PFSK-1 (cell line): ENCODE data around the gene LRRD1.
A peak's percentile ranks its signal among the peaks of the same experiment; 100 is the strongest.

Experiments
- FOXP2 ChIP-seq: optimal IDR thresholded peaks from 2 replicates; pipeline ENCODE3; 2011; ENCODE audit warnings: borderline replicate concordance, control low read depth, inconsistent platforms; ENCODE audit not compliant: insufficient read depth; ENCODE audit errors: extremely low read length, extremely low read depth
- POLR2AphosphoS5 ChIP-seq: IDR thresholded peaks from 2 replicates; pipeline ENCODE4 v1.6.1; 2012; ENCODE audit warnings: low read depth, mild to moderate bottlenecking, control low read depth, low read length, moderate library complexity
- SIN3A ChIP-seq: IDR thresholded peaks from 2 replicates; pipeline ENCODE4 v1.6.1; 2012; ENCODE audit warnings: mild to moderate bottlenecking, low read length, moderate library complexity, borderline replicate concordance; ENCODE audit not compliant: insufficient read depth
- TAF1 ChIP-seq: IDR thresholded peaks from 2 replicates; pipeline ENCODE4 v1.6.1; 2012; ENCODE audit warnings: low read length, control low read depth, borderline replicate concordance; ENCODE audit not compliant: insufficient read depth
- TF ChIP-seq, protein P1 (sequence below), 2 experiments: IDR thresholded peaks; 2 replicates each; pipeline versions ENCODE4 v1.6.1 to v1.8.0; 2011 to 2012; ENCODE audit warnings: low read depth in 2 of 2, low read length in 2 of 2, control low read depth in 1 of 2, inconsistent platforms in 1 of 2, mild to moderate bottlenecking in 1 of 2, moderate library complexity in 1 of 2; ENCODE audit not compliant: insufficient read depth in 1 of 2

DNA sequence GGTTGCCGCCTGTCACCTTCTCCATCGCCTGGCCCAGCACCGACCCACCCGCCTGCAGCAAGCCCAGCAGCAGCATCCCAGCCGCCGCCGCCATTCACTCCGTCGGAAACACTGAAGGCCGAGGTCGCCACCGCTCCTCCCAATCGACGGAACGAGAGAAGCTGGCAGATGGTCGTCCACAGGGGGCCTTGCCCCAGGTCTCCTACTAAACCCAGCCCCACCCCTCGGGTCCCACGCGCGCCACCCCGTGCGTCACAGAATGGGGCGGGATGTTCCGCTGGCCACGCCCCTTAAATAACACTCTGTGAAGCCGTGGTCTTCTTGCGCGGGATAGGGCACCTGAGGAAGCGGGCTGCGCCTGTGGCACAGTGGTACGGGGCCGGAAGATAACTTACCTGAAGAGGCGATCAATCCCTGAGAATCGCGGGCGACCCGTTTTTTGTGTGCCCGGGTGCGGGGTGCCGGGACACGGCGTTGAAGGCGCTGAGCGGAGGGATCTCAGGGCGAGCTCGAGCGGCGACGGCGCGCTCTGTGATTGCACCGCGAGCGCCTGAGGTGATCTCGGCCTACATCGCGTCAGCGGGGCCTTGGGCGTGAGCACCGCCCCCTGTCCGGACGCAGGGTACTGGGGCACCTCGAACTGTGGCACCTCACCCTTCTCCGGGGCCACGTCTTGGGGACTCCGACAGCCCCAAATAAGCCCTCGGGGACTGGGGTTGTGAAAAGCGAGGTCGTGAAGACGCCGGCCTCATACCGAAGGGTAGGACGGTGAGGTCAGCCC lies 44.5 kb downstream of the LRRD1 start, which contains the start of gene CYP51A1:
- TF ChIP-seq TAF1 (0 out of 2 replicates have a peak, but pooled peaks have one; percentile 51), POLR2AphosphoS5 (peak; percentile 60; the same call in 1 of the 2 replicates), FOXP2 (peak; percentile 70), SIN3A (no peak)
- TF ChIP-seq, protein P1, sequence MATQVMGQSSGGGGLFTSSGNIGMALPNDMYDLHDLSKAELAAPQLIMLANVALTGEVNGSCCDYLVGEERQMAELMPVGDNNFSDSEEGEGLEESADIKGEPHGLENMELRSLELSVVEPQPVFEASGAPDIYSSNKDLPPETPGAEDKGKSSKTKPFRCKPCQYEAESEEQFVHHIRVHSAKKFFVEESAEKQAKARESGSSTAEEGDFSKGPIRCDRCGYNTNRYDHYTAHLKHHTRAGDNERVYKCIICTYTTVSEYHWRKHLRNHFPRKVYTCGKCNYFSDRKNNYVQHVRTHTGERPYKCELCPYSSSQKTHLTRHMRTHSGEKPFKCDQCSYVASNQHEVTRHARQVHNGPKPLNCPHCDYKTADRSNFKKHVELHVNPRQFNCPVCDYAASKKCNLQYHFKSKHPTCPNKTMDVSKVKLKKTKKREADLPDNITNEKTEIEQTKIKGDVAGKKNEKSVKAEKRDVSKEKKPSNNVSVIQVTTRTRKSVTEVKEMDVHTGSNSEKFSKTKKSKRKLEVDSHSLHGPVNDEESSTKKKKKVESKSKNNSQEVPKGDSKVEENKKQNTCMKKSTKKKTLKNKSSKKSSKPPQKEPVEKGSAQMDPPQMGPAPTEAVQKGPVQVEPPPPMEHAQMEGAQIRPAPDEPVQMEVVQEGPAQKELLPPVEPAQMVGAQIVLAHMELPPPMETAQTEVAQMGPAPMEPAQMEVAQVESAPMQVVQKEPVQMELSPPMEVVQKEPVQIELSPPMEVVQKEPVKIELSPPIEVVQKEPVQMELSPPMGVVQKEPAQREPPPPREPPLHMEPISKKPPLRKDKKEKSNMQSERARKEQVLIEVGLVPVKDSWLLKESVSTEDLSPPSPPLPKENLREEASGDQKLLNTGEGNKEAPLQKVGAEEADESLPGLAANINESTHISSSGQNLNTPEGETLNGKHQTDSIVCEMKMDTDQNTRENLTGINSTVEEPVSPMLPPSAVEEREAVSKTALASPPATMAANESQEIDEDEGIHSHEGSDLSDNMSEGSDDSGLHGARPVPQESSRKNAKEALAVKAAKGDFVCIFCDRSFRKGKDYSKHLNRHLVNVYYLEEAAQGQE (IDR thresholded peaks at IDR 0.05; ENCODE audit: insufficient read depth in 1 of 2, low read depth in 2 of 2, low read length in 2 of 2) = no peak
